HG02798 (cell line): ENCODE measurements around the gene B3GNT5.

Experiments used
- ATAC-seq: cut with Tn5 transposase; IDR thresholded peaks from one replicate; pipeline ENCODE4 v1.9.1; 2021; ENCODE audit warnings: mild to moderate bottlenecking; ENCODE audit not compliant: unreplicated experiment, poor library complexity

The B3GNT5 gene

DNA sequence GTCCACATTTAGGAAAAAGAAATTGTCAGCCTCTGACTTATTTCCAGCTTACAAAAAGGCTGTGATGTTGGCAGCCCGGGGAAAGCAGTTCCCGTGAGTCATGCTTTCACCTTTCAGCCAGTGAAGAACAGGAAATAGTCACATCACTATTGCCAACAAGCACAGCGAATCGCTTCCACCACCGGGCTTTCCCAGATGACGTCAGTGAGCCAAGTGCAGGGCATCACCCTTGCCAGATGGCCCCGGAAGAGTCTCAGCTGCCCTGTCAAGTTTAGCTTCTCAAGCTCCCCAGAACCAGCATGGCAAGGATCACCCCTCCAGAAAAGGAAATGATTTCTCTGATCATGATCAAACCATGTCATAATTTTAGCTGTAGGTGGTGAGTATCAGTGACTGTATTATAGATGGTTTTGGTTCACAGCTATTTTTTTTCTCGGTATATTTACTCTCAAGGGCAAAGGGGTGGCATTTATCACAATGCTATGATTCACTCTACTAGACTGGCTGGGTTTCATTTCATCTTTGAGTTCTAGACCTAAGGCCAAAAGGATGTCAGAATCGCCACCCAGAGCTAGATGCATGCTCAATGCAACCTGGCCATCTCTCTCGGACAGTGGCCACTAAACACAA lies 32.9 kb downstream of the B3GNT5 start:
- peak; percentile 98 for ATAC-seq

DNA sequence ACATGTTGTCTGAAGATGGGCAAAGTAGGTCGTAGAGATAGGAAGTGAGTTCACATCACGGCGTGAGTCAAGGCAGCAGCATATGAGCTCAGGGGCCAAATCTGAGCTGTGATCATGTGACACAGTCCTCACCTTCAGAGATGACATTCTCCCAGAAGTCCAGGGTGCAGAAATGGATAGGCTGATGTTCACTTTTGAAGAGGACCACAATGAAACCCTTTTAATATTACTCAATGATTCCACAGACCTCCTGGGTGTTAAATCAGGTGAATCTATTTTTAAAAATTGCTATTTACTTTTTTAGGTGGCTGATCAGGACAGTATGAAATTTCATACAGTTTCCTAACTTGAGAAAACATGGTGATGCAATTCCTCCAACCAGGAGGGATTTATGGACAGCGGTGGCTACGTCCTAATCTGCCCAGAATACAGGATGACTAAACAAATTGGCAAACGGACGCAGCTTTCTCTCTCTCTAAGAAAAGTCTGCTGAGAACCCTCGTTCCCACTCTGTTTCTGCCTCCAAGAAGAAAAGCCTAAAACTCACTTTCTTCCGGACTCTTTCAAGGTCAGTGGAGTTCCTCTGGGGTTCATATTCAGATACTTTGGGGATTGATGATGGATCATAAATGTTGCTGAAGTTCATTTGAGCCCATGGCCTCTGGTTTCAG lies 34.4 kb downstream of the B3GNT5 start:
- no peak for ATAC-seq

DNA sequence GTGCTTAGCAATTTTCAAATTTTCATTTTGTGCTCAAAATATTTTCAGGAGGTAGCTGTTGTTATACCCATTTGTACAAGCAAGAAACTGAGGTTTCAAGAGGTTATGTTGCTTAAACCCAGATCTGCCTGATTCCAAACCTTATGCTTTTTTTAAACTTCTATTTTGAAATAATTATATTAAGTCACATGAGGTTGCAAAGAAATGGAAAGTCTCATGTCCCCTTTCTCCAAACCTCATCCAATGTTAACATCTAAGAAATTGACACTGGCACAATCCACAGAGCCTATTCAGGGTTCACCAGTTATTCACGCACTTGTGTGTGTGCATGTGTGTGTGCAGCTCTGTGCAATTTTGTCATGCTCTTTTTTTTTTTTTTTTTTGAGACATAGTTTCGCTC lies 35.1 kb downstream of the B3GNT5 start:
- no peak for ATAC-seq

DNA sequence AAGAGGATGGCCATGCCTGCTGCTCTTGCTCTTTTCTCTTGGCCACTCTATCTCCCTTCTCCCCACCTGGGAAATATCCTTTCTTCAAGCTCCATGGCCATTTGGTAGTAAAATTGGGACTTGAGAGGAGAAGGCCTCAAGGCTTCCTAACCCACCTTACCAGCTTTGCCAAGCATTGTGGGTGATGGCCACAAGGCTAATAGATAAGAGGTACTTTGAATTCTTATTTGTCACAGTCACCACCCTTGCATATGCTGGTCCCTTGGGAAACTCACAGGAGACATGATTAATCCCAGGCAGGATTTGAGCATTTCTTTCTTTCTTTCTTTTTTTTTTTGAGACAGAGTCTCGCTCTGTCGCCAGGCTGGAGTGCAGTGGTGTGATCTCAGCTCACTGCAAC lies 37.2 kb downstream of the B3GNT5 start:
- no peak for ATAC-seq

DNA sequence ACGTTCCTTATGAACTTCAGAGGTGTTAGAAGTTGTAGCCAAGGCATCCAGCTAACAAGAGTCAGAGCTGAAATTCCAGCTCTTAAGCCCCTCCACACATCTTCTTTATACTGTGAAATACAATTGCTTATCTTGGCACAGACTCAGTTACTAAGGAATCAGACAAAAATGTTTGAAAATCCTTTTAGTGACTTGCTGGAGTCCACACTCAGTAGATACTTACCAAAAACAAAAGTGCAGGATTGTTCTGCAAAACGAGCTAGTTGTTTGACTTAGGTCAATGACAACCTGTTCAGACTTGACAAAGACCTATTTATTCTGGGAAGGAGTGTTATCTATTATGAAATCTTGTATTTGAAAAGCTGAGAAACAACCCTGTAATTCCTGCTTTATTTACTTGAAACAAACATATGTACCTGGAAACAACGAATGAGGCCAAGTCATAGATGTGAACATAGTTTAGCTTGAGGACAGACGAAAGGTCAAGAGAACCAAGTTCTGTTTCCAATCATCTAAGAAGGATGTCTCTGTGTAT lies 38.5 kb downstream of the B3GNT5 start:
- no peak for ATAC-seq

DNA sequence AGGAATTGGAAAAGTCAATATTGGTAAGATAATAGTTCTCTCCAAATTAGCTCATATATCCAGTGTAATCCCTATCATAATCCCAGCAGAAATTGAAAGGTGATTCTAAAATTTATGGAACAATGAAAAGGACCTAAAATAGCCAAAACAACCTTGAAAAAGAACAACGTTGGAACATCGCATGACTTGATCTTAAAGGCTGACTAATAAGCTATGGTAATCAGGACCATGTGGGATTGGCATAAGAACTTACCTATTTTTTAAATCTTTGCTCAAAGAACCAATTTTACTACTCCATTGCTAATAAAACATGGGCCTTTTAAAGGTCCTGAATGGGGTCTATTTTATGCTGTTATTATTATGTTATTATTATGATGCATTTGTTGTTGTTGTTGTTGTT lies 40.9 kb downstream of the B3GNT5 start:
- no peak for ATAC-seq

DNA sequence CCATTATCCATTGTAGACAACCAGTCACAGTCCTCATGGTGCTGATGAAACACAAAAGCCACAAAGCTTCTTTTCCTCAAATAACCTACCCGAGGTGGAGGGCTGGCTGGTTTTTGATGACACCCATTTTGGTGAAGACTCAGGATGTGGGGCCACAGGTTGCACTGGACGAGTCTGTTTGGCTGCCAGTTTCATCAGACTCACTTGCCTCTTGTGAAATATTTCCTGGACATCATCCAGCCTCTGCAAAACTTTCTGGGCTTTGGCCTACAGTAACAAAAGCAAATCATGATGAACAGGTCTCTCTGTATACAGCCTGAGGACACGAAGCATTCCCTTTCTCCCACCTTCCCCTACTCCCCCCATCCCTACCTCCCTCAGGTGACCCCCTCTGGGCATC lies 42.2 kb downstream of the B3GNT5 start:
- ATAC-seq, result no peak

DNA sequence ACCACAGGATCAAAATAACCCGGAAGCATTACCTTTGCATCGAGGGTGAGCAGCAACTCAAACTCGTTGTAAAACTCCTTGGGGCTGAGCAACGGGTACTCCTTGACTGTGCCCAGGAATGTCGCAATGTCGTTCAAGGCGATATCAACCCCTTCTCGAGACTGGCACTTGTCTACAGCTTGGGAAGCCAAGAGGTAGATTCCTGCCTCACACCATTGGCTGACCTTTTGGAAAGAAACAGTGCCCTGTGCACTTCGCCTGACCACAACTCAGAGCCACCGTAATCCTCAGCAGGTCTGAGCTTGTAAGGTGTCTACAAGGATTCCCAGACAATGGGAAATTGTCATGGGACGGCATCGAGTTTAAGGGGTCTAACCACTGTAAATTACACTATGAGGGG lies 43.9 kb downstream of the B3GNT5 start:
- no peak for ATAC-seq

DNA sequence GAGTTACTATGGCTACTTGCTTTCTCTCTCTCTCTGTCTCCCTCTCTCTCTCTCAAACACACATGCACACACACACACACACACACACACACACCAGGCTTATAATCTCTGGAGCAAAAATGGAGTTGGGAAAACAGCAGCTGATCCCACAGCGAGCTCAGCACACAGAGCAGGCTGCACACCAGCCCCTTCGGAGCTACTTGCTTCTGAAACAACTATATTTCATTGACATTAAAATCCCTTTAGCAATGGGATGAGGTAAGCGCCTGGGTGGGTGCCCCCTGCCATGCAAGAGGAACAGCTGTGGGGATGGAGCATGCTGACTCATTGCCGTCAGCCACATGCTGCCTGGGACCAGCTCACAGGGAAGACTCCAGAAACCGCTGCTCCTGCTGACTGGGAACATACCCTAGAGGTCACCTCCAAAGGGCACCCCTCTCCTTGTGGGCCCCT lies 45.7 kb downstream of the B3GNT5 start:
- no peak for ATAC-seq

DNA sequence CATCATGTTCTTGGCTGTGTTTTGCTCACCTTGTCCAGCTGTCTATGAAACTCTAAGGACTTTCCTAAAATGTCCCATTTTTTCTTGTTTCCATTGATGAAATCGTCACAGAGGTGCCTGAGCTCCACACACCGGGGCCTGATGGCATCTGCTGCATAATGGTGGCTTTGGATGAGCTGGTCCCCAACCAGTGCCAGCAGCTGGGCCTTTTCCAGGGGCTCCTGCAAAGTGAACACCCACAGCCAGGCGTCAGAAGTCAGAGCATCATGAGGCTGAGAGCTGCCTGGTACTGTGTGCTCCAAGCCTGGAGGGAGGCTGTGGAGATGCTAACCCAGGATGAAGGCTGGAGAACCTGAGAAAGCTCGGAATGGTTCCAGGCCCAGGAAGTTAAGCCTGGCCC lies 46.9 kb downstream of the B3GNT5 start:
- no peak for ATAC-seq

DNA sequence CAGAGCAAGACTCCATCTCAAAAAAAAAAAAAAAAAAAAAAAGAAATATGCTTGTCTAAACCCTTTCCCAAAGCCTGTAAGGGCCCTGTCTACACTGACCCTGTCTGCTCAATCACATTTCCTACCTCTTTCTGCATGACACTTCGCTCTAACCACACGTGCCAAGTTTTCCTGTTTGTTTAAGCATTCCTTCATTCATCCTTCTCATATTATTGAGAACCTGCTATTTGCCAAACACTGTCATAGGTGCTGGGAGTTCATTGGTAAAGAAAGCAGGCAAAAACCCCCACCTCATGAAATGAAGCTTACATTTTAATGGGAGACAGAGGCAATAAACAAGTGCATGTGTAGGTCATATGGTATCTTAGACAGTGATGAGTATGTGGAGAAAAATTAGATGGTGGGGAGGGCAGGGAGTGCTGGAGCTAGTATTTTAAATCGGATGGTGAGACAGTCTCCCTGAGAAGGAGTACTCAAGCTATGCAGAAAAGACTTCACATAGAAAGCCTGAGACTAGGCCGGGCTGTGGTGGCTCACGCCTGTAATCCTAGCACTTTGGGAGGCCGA lies 48.0 kb downstream of the B3GNT5 start:
- ATAC-seq, result no peak

DNA sequence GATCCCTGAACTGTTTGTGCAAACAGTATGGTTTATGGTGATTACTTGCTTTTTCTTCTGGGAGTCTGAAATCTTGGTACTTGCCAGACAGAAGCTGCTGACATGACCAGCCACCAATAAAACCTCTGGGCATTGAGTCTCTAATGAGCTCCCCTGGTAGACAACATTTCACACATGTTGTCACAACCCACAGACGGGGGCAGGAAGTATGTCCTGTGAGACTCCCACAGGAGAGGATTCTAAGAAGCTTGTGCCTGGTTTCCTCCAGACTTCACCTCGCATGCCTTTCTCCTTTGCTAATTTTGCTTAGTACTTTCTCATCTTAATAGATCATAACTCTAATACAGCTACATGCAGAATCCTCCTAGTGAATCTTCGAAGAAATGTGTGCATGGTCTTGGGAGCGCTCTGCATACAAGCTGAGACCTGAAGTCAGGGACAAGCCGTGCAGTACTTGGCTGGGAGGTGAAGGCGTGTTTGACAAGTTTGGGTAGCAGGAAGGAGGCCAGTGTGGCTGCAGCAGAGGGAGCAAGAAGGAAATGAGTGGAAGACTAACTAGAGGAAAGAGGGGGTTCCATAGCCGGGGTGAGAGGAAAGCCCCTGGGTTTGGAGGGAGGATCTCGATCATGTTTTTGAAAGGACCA lies 49.0 kb downstream of the B3GNT5 start:
- ATAC-seq, result no peak

DNA sequence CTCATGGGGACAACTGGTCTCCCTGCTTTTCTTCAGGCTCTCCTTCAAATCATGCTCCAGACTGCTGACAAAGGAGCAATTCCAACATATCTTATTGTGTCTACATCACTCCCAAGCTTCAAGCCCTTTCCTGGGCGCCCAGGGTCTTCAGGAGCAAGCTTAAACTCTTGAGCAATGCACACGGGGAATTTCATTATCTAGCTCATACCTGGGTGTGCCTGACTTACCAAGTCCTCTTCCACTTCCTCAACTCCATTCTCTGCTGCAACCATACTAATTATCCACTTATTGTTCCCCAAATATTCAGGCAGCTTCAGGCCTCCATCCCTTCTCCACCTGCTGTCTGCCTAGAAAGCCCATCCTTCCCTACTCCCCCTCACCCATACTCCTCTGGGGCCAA lies 50.6 kb downstream of the B3GNT5 start:
- no peak for ATAC-seq

DNA sequence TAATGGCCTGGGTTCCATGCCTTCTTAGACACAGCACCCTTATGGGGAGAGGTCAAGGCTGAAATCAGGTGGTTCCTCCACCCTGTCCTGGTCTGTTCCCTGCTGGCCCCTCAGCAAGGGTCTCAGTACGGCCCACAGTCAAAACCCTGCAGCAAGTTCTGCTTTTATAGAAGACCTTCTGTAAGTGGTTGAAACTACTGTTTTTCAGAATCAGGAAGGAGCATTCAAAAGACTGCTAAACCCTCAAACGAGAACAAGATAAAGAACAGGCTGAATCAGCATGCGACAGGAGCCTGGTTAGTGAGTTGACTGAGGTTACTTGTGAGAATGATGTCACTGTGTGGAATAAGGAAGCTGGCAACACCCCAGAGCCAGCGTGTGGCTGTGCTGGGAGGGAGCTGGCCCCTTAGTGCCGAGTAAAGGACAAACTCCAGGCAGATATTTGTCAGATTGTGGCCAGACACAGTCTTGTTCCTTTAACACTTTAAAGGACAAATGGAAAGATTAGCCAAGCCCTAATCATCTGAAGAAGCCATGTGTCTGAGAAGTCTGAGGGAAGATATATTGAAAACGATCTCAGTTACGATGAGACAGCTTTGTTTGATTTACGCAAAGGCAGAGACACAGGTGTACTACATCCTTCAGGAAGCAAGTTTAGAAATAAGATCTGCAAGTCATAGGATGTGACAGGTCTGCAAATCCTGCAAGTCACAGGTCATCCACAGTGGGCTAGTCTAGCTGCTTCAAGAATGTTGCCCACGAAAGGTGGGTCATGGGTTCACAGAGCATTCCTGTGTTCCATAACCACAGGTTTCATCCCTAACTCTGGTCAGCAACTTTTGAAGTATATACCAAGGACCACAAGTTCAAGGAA lies 54.0 kb downstream of the B3GNT5 start:
- peak; percentile 75 for ATAC-seq

DNA sequence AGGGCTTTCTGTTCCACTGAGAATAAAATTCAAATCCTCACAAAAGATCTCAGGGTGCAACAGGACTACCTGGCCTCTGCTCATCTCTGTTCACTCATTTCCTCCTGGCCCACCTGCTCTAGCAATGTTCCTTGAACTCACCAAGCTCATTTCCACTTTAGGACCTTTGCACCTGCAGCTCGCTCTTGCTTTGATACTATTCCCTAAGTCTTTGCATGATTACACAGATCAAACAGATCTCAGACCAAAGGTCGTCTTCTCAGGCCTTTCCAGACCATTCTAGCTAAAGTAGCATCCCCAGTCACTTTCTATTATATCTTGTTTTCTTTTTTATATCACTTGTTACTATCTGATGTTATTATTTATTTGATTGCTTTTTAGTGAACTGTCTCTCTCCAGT lies 54.7 kb downstream of the B3GNT5 start:
- ATAC-seq, result no peak

DNA sequence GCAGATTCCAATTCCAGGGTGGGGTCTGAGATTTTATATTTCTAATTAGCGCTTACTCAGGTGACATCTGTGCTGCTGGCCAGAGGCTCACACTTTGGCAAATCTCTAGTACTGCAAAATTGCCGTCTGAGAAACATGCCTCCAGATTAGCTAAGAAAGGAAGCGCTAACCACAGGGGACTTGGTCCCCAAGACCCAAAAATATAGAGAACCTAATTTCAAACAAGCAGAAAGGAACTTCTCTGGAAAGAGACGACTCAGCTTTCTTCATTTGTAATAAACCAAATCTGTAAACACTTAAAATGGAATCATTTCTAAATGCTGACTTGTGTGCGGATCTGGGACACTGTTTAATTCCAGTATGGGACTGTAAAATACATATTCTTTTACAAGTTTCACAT lies 55.7 kb downstream of the B3GNT5 start:
- no peak for ATAC-seq

DNA sequence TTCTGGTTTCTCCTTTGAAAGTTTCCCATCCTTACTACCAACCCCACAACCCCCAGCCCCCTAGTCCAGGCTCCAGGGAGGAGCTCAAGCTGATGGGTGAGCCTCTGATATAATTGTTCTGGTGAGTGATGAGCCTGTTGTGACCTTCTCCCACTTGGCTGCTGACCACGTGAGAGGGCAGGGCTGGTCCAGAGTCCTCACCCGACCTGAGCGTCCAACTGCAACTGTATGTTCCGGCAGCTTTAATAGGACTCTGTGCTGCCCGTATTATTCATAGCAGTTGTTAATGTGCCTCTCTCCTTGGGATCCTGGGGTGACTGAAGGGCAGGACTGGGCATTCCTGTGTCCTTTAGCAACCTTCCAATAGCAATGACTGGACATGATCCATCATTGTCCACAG lies 56.2 kb downstream of the B3GNT5 start:
- ATAC-seq, result no peak

DNA sequence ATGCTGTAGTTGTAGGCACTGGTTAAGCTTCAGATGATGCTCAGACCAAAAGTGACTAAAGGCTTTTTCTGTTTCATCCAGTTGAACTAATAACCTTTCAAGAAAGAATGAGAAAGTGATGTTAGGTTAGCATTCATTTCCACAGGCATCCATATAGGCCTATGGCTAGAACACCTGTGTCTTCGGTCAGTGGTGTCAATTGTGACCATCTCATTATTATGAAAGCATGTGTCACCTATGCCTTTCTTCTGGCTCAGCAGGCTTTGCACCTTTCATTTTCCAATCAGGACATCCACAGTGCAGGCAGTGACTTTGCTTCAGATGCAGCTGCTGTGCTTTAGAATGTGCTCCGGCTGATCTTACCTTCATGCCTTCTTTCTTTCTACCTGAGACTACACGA lies 57.9 kb downstream of the B3GNT5 start:
- no peak for ATAC-seq

DNA sequence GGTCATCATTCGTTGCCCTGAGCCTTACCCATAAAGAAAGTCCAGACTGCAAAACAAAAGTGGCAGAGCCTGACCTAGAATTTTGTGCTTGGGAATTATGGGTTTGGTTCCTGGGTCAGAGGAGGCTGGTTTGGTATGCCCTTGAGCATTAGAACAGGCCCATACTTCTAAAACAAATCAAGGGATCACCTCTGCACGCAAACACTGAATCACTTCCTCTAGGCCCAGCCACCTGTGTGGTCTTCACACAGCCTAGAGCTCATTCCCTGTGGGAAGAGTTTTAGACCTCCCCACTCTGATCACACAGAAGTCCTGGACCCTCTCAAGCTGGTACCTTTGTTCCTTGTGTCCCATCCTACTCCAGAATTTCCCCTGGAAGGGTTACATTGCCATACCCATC lies 59.4 kb downstream of the B3GNT5 start:
- ATAC-seq, result no peak

DNA sequence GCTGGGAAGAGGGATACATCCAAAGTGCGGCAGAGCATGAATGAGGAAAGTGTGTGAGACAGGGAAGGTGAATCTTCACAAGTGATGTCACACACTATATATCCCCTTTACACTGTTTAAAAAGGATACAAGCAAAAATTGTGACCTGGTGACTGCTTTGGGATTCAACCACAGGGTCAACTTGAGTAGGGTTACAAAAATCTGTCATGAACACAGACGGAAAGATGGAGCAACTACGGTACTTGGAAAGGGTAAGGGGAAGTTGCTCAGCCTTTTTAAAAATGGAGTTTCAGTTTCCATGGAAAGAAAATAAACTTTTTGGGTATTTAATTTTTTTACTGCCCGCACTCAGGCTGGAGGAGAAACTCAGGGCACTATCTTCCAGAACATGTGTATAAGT lies 60.3 kb downstream of the B3GNT5 start:
- no peak for ATAC-seq
